GM19455 (cell line): ENCODE results near the gene PIEZO2.
"Not testable (repeated sequence)": the region's sequence is repeated elsewhere in the genome, so short reads cannot be mapped to it uniquely, and the experiment has no call there.

Experiments used
- ATAC-seq: cut with Tn5 transposase; IDR thresholded peaks from one replicate; pipeline ENCODE4 v1.9.1; 2021; ENCODE audit not compliant: unreplicated experiment

The PIEZO2 gene

GRCh38 chr18:10850216-10850615, 299.2 kb downstream of the PIEZO2 start:
- no peak for ATAC-seq

GRCh38 chr18:10847907-10848306, 301.5 kb downstream of the PIEZO2 start:
- no peak for ATAC-seq

- no peak for ATAC-seq
Measured at GRCh38 chr18:10847408-10847790, 302.0 kb downstream of the PIEZO2 start.

GRCh38 chr18:10846657-10847407, 302.5 kb downstream of the PIEZO2 start:
- ATAC-seq, result no peak

- ATAC-seq, result not testable (repeated sequence)
Measured at GRCh38 chr18:10846035-10846434, 303.3 kb downstream of the PIEZO2 start.

- ATAC-seq, result no peak
Measured at GRCh38 chr18:10843565-10843964, 305.8 kb downstream of the PIEZO2 start.

- ATAC-seq, result no peak
Measured at GRCh38 chr18:10842861-10843260, 306.5 kb downstream of the PIEZO2 start.

- ATAC-seq, result no peak
Measured at GRCh38 chr18:10842371-10842770, 307.0 kb downstream of the PIEZO2 start.

- no peak for ATAC-seq
Measured at GRCh38 chr18:10841203-10841602, 308.2 kb downstream of the PIEZO2 start.

GRCh38 chr18:10840743-10841142, 308.6 kb downstream of the PIEZO2 start:
- no peak for ATAC-seq

GRCh38 chr18:10839421-10839820, 309.9 kb downstream of the PIEZO2 start:
- no peak for ATAC-seq

- no peak for ATAC-seq
Measured at GRCh38 chr18:10838553-10838952, 310.8 kb downstream of the PIEZO2 start.

- ATAC-seq, result no peak
Measured at GRCh38 chr18:10834128-10834815, 315.1 kb downstream of the PIEZO2 start.

- ATAC-seq, result no peak
Measured at GRCh38 chr18:10833656-10834055, 315.7 kb downstream of the PIEZO2 start.

GRCh38 chr18:10826400-10826799, 323.0 kb downstream of the PIEZO2 start:
- no peak for ATAC-seq

GRCh38 chr18:10822456-10822855, 326.9 kb downstream of the PIEZO2 start:
- no peak for ATAC-seq

GRCh38 chr18:10820681-10821080, 328.7 kb downstream of the PIEZO2 start:
- ATAC-seq, result no peak

GRCh38 chr18:10814336-10814735, 335.0 kb downstream of the PIEZO2 start:
- ATAC-seq, result no peak

- no peak for ATAC-seq
Measured at GRCh38 chr18:10805587-10806118, 343.7 kb downstream of the PIEZO2 start.

GRCh38 chr18:10804126-10804525, 345.2 kb downstream of the PIEZO2 start:
- no peak for ATAC-seq

GRCh38 chr18:10798727-10799550, 350.4 kb downstream of the PIEZO2 start:
- ATAC-seq, result no peak
